GM18505 (cell line): ENCODE results near the gene TARS1.

ENCODE experiments used
- ATAC-seq: cut with Tn5 transposase; IDR thresholded peaks from one replicate; pipeline ENCODE4 v1.9.1; 2021; ENCODE audit not compliant: unreplicated experiment
- POLR2A ChIP-seq: IDR thresholded peaks from 4 replicates; pipeline ENCODE4 v1.6.1; 2011; ENCODE audit warnings: borderline replicate concordance; ENCODE audit not compliant: insufficient read depth, insufficient read length; ENCODE audit errors: extremely low read depth

TARS1 gene

GRCh38 chr5:33457817-33458216 lies 17.1 kb downstream of the TARS1 start:
- TF ChIP-seq POLR2A, result no peak
- ATAC-seq, result no peak

- TF ChIP-seq POLR2A, result no peak
- no peak for ATAC-seq
Measured at GRCh38 chr5:33460210-33460609, 19.4 kb downstream of the TARS1 start.

- no peak for ATAC-seq
- TF ChIP-seq POLR2A, result no peak
Measured at GRCh38 chr5:33462456-33462855, 21.7 kb downstream of the TARS1 start.

GRCh38 chr5:33465120-33465519 lies 24.4 kb downstream of the TARS1 start:
- no peak for TF ChIP-seq POLR2A
- ATAC-seq, result no peak

GRCh38 chr5:33468775-33469435 lies 28.1 kb downstream of the TARS1 start:
- no peak for ATAC-seq
- TF ChIP-seq POLR2A, result no peak

GRCh38 chr5:33470544-33470943 lies 29.8 kb downstream of the TARS1 start:
- no peak for TF ChIP-seq POLR2A
- no peak for ATAC-seq

GRCh38 chr5:33472805-33473409 lies 32.1 kb downstream of the TARS1 start:
- ATAC-seq, result no peak
- TF ChIP-seq POLR2A, result no peak

GRCh38 chr5:33474004-33474403 lies 33.2 kb downstream of the TARS1 start:
- ATAC-seq, result no peak
- TF ChIP-seq POLR2A, result no peak

GRCh38 chr5:33474931-33475499 lies 34.2 kb downstream of the TARS1 start:
- TF ChIP-seq POLR2A, result no peak
- no peak for ATAC-seq

- TF ChIP-seq POLR2A, result no peak
- ATAC-seq, result no peak
Measured at GRCh38 chr5:33475706-33476105, 34.9 kb downstream of the TARS1 start.

- TF ChIP-seq POLR2A, result no peak
- ATAC-seq, result no peak
Measured at GRCh38 chr5:33476992-33477391, 36.2 kb downstream of the TARS1 start.

- TF ChIP-seq POLR2A, result no peak
- no peak for ATAC-seq
Measured at GRCh38 chr5:33477816-33478215, 37.1 kb downstream of the TARS1 start.

GRCh38 chr5:33479311-33479710 lies 38.5 kb downstream of the TARS1 start:
- no peak for TF ChIP-seq POLR2A
- no peak for ATAC-seq

- ATAC-seq, result no peak
- TF ChIP-seq POLR2A, result no peak
Measured at GRCh38 chr5:33480876-33481275, 40.1 kb downstream of the TARS1 start.
